GM18873 (cell line): ENCODE results near the gene ZMIZ2.
"Not testable (repeated sequence)": the region's sequence is repeated elsewhere in the genome, so short reads cannot be mapped to it uniquely, and the experiment has no call there.

ENCODE experiments used
- ATAC-seq: cut with Tn5 transposase; IDR thresholded peaks from one replicate; pipeline ENCODE4 v1.9.1; 2021; ENCODE audit warnings: mild to moderate bottlenecking, moderate library complexity, moderate number of reproducible peaks; ENCODE audit not compliant: unreplicated experiment, low FRiP score

ZMIZ2 gene

GRCh38 chr7:44768628-44769371 lies 20.2 kb downstream of the ZMIZ2 start:
- ATAC-seq: no peak

GRCh38 chr7:44769376-44769775 lies 20.7 kb downstream of the ZMIZ2 start:
- no peak for ATAC-seq

GRCh38 chr7:44769776-44770294 lies 21.2 kb downstream of the ZMIZ2 start:
- ATAC-seq: no peak

GRCh38 chr7:44771358-44771757 lies 22.7 kb downstream of the ZMIZ2 start:
- ATAC-seq: no peak

- no peak for ATAC-seq
These were observed 23.8 kb downstream of the ZMIZ2 start for GRCh38 chr7:44772440-44772839.

GRCh38 chr7:44772867-44773266 lies 24.2 kb downstream of the ZMIZ2 start:
- ATAC-seq: no peak

- not testable (repeated sequence) for ATAC-seq
These were observed 25.8 kb downstream of the ZMIZ2 start for GRCh38 chr7:44774486-44774885.

- ATAC-seq: no peak
These were observed 26.9 kb downstream of the ZMIZ2 start for GRCh38 chr7:44775383-44776107.

- no peak for ATAC-seq
These were observed 27.6 kb downstream of the ZMIZ2 start for GRCh38 chr7:44776211-44776610.

GRCh38 chr7:44782460-44782859 lies 33.8 kb downstream of the ZMIZ2 start:
- no peak for ATAC-seq

- ATAC-seq: no peak
These were observed 34.8 kb downstream of the ZMIZ2 start for GRCh38 chr7:44783407-44783806.

GRCh38 chr7:44784364-44784763 lies 35.7 kb downstream of the ZMIZ2 start:
- ATAC-seq: no peak

GRCh38 chr7:44785218-44785617 lies 36.6 kb downstream of the ZMIZ2 start:
- ATAC-seq: not testable (repeated sequence)

GRCh38 chr7:44787041-44787440 lies 38.4 kb downstream of the ZMIZ2 start:
- no peak for ATAC-seq

GRCh38 chr7:44787762-44788161 lies 39.1 kb downstream of the ZMIZ2 start:
- ATAC-seq: no peak

GRCh38 chr7:44789990-44790389 lies 41.3 kb downstream of the ZMIZ2 start:
- ATAC-seq: no peak

- ATAC-seq: no peak
These were observed 42.9 kb downstream of the ZMIZ2 start for GRCh38 chr7:44791278-44792219.

GRCh38 chr7:44793919-44794318 lies 45.3 kb downstream of the ZMIZ2 start:
- ATAC-seq: no peak

GRCh38 chr7:44794331-44794730 lies 45.7 kb downstream of the ZMIZ2 start:
- ATAC-seq: no peak

GRCh38 chr7:44796034-44796503 lies 47.4 kb downstream of the ZMIZ2 start:
- peak; percentile 7 for ATAC-seq
